GM23338 (cell line): Measurements from ENCODE around the gene SLC6A18. TPM values are rescaled to one million over a fixed set of nuclear protein-coding genes. Genes with fewer than 3 reads are reported as not detected.

ENCODE experiments used
- ATAC-seq: fragments of 200-7000 bp; cut with Tn5 transposase; 3 replicates; pipeline ENCODE4 v1.9.1; 2020
- DNase-seq: peaks from one replicate; pipeline ENCODE4 v3.0.0-alpha.2; 2015; ENCODE audit warnings: low spot score
- H2AFZ ChIP-seq: fragments of 200-600 bp; sonication (generic); 2 replicates; pipeline ENCODE4 v1.8.0; 2016; ENCODE audit warnings: antibody characterized with exemption, mild to moderate bottlenecking, moderate library complexity
- H3F3A ChIP-seq: fragments of 200-600 bp; sonication (generic); replicated peaks from 2 replicates; pipeline ENCODE4 v1.8.0; 2017; ENCODE audit warnings: antibody characterized with exemption, mixed run types, low read depth
- H3K27ac ChIP-seq: fragments of 200-600 bp; sonication (generic); 2 replicates; pipeline ENCODE4 v1.6.1; 2016; ENCODE audit warnings: low read depth
- H3K27me3 ChIP-seq: fragments of 200-600 bp; sonication (generic); 2 replicates; pipeline ENCODE4 v1.8.0; 2016; ENCODE audit warnings: mild to moderate bottlenecking, mixed run types, moderate library complexity; ENCODE audit not compliant: insufficient read depth
- H3K36me3 ChIP-seq: fragments of 200-600 bp; sonication (generic); 2 replicates; pipeline ENCODE4 v1.8.0; 2016; ENCODE audit warnings: mild to moderate bottlenecking; ENCODE audit not compliant: insufficient read depth
- H3K4me1 ChIP-seq: fragments of 200-600 bp; sonication (generic); 2 replicates; pipeline ENCODE4 v1.8.0; 2016; ENCODE audit warnings: mild to moderate bottlenecking, moderate library complexity; ENCODE audit not compliant: insufficient read depth
- H3K4me2 ChIP-seq: fragments of 200-600 bp; sonication (generic); 2 replicates; pipeline ENCODE4 v1.7.1; 2017; ENCODE audit warnings: mixed run types
- H3K4me3 ChIP-seq: fragments of 200-600 bp; sonication (generic); 2 replicates; pipeline ENCODE4 v1.6.1; 2016; ENCODE audit warnings: mixed run types
- H3K79me2 ChIP-seq: fragments of 200-600 bp; sonication (generic); replicated peaks from 2 replicates; pipeline ENCODE4 v1.8.0; 2017; ENCODE audit warnings: mild to moderate bottlenecking; ENCODE audit not compliant: insufficient read depth
- H3K9me2 ChIP-seq: fragments of 200-600 bp; sonication (generic); 2 replicates; pipeline ENCODE4 v1.8.0; 2017; ENCODE audit not compliant: insufficient read depth
- H4K20me1 ChIP-seq: fragments of 200-600 bp; sonication (generic); replicated peaks from 2 replicates; pipeline ENCODE4 v1.8.0; 2017; ENCODE audit warnings: mild to moderate bottlenecking; ENCODE audit not compliant: insufficient read depth
- H3K27ac Mint-ChIP-seq: 2 replicates; pipeline ENCODE4 v1.8.0; 2020; ENCODE audit warnings: inconsistent platforms, mild to moderate bottlenecking, moderate library complexity, mixed read lengths
- H3K27me3 Mint-ChIP-seq: 3 replicates; pipeline ENCODE4 v1.8.0; 2022; ENCODE audit warnings: low read depth, mild to moderate bottlenecking, moderate library complexity, mixed read lengths, inconsistent platforms; ENCODE audit not compliant: insufficient read depth, poor library complexity
- H3K36me3 Mint-ChIP-seq: 3 replicates; pipeline ENCODE4 v1.8.0; 2021; ENCODE audit warnings: low read depth, mild to moderate bottlenecking, inconsistent platforms, moderate library complexity, mixed read lengths
- H3K4me1 Mint-ChIP-seq: 3 replicates; pipeline ENCODE4 v1.8.0; 2020; ENCODE audit warnings: mild to moderate bottlenecking, inconsistent platforms, mixed read lengths
- H3K4me3 Mint-ChIP-seq: 3 replicates; pipeline ENCODE4 v1.8.0; 2021; ENCODE audit warnings: moderate library complexity, mild to moderate bottlenecking, inconsistent platforms, mixed read lengths
- H3K9me3 Mint-ChIP-seq: 3 replicates; pipeline ENCODE4 v1.8.0; 2020; ENCODE audit warnings: moderate library complexity, mild to moderate bottlenecking, inconsistent platforms, mixed read lengths
- CREB1 ChIP-seq: fragments of 250-450 bp; sonication (Bioruptor Pico); IDR thresholded peaks from 2 replicates; pipeline ENCODE4 v1.5.0; 2020; ENCODE audit warnings: low read depth, mild to moderate bottlenecking, moderate library complexity
- EZH2 ChIP-seq: fragments of 200-600 bp; sonication (generic); IDR thresholded peaks from one replicate; pipeline ENCODE4 v1.8.0; 2017; ENCODE audit warnings: antibody characterized with exemption, mild to moderate bottlenecking, low read depth; ENCODE audit not compliant: unreplicated experiment
- EZH2phosphoT487 ChIP-seq: fragments of 200-600 bp; sonication (generic); IDR thresholded peaks from one replicate; pipeline ENCODE4 v1.8.1; 2018; ENCODE audit warnings: antibody characterized with exemption; ENCODE audit not compliant: unreplicated experiment
- JUNB ChIP-seq: IDR thresholded peaks from one replicate; pipeline ENCODE4 v1.6.1; 2016; ENCODE audit warnings: antibody characterized with exemption; ENCODE audit not compliant: unreplicated experiment
- NANOG ChIP-seq: IDR thresholded peaks from 2 replicates; pipeline ENCODE4 v1.6.1; 2016; ENCODE audit warnings: antibody characterized with exemption, borderline replicate concordance
- POLR2AphosphoS5 ChIP-seq: IDR thresholded peaks from 2 replicates; pipeline ENCODE4 v1.6.1; 2016; ENCODE audit warnings: antibody characterized with exemption, low read depth
- STAT1 ChIP-seq: IDR thresholded peaks from one replicate; pipeline ENCODE4 v1.6.1; 2016; ENCODE audit warnings: antibody characterized with exemption; ENCODE audit not compliant: unreplicated experiment
- ZNF114 ChIP-seq: fragments of 250-450 bp; sonication (Bioruptor Pico); IDR thresholded peaks from 2 replicates; pipeline ENCODE4 v1.5.0; 2020; ENCODE audit warnings: mild to moderate bottlenecking, moderate library complexity
- ZNF331 ChIP-seq: fragments of 250-450 bp; sonication (Bioruptor Pico); IDR thresholded peaks from 2 replicates; pipeline ENCODE4 v1.5.0; 2020; ENCODE audit warnings: low read depth, mild to moderate bottlenecking, moderate library complexity
- polyA plus RNA-seq: library from polyadenylated mRNA; unstranded; fragments of >200 nt; fragmentation: Nextera tagmentation; extraction: Ambion mirVana; gene quantifications from 2 replicates; pipeline ENCODE4 v1.2.1, GENCODE V29; 2016
- total RNA-seq: library from RNA; depleted of rRNA; stranded (reverse); fragments of >200 nt; shearing (Covaris generic); gene quantifications from 2 replicates; pipeline ENCODE4 v1.2.3, GENCODE V29; 2014
- TF ChIP-seq, protein P1 (sequence below), 2 experiments: fragments of 200-600 bp in 1 of 2; sonication (generic) in 1 of 2; conservative IDR thresholded peaks; 2 replicates each; pipeline versions ENCODE4 v1.5.1 to v1.6.1; 2016 to 2017; ENCODE audit warnings: antibody characterized with exemption in 2 of 2, low read depth in 2 of 2, mild to moderate bottlenecking in 2 of 2, moderate library complexity in 1 of 2
- TF ChIP-seq, protein P2 (sequence below): fragments of 250-450 bp; sonication (Bioruptor Pico); IDR thresholded peaks from 2 replicates; pipeline ENCODE4 v1.5.0; 2020; ENCODE audit warnings: mild to moderate bottlenecking, moderate library complexity
- TF ChIP-seq, protein P3 (sequence below): IDR thresholded peaks from 2 replicates; pipeline ENCODE4 v1.6.1; 2016; ENCODE audit warnings: antibody characterized with exemption
- TF ChIP-seq, protein P4 (sequence below): IDR thresholded peaks from one replicate; pipeline ENCODE4 v1.6.1; 2018; ENCODE audit warnings: antibody characterized with exemption; ENCODE audit not compliant: unreplicated experiment

SLC6A18 gene
- total and polyA plus RNA-seq, 2 experiments from 2014 or later, result not detected

DNA sequence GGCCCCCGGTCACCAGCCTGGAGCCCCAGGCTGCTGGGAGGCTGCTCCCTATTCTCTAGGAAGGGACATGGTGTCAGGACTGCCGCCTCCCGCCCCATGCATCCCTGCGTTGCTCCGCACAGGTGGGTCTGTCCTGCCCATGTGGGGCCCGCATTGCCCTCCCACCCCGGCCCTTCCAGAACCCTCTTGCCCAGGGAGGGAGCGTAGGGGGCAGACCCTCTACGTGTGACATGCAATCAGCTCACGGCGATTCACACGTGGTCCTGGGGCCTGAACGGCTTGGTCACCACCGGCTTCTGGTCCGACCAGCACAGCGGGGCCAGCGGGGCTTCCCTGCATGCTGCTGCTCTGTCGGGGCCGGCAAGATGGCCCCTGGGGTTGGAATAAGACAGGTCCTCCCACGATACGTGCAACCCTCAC, 14.3 kb upstream of the SLC6A18 start:
- H3K9me3 Mint-ChIP-seq, result peaks cover under 1% of the 10 kb centered on the region; the same call in 1 of the 3 replicates
- no peaks in the 10 kb centered on the region for H3F3A ChIP-seq
- no peak overlapping the region for H3K4me3 Mint-ChIP-seq

More for the DNA sequence above, 14.3 kb upstream of the SLC6A18 start:
- H3K27ac ChIP-seq, result no peak overlapping the region
- H3K4me2 ChIP-seq, result no peak overlapping the region
- H3K36me3 ChIP-seq, result no peaks in the 10 kb centered on the region
- no peaks in the 10 kb centered on the region; the same call in 2 of the 3 replicates for H3K36me3 Mint-ChIP-seq
- H3K79me2 ChIP-seq, result no peaks in the 10 kb centered on the region
- no peaks in the 10 kb centered on the region for H3K9me2 ChIP-seq
- DNase-seq, result no peak
- TF ChIP-seq STAT1 (no peak), ZNF114 (no peak), CREB1 (CRISPR knock-in tag) (no peak), ZNF331 (CRISPR knock-in tag) (no peak), EZH2 (no peak), EZH2phosphoT487 (no peak), JUNB (no peak), NANOG (no peak), POLR2AphosphoS5 (no peak)
- TF ChIP-seq, protein P1, sequence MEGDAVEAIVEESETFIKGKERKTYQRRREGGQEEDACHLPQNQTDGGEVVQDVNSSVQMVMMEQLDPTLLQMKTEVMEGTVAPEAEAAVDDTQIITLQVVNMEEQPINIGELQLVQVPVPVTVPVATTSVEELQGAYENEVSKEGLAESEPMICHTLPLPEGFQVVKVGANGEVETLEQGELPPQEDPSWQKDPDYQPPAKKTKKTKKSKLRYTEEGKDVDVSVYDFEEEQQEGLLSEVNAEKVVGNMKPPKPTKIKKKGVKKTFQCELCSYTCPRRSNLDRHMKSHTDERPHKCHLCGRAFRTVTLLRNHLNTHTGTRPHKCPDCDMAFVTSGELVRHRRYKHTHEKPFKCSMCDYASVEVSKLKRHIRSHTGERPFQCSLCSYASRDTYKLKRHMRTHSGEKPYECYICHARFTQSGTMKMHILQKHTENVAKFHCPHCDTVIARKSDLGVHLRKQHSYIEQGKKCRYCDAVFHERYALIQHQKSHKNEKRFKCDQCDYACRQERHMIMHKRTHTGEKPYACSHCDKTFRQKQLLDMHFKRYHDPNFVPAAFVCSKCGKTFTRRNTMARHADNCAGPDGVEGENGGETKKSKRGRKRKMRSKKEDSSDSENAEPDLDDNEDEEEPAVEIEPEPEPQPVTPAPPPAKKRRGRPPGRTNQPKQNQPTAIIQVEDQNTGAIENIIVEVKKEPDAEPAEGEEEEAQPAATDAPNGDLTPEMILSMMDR (conservative IDR thresholded peaks at IDR 0.05; ENCODE audit: low read depth in 2 of 2), result no peak
- TF ChIP-seq, protein P2, sequence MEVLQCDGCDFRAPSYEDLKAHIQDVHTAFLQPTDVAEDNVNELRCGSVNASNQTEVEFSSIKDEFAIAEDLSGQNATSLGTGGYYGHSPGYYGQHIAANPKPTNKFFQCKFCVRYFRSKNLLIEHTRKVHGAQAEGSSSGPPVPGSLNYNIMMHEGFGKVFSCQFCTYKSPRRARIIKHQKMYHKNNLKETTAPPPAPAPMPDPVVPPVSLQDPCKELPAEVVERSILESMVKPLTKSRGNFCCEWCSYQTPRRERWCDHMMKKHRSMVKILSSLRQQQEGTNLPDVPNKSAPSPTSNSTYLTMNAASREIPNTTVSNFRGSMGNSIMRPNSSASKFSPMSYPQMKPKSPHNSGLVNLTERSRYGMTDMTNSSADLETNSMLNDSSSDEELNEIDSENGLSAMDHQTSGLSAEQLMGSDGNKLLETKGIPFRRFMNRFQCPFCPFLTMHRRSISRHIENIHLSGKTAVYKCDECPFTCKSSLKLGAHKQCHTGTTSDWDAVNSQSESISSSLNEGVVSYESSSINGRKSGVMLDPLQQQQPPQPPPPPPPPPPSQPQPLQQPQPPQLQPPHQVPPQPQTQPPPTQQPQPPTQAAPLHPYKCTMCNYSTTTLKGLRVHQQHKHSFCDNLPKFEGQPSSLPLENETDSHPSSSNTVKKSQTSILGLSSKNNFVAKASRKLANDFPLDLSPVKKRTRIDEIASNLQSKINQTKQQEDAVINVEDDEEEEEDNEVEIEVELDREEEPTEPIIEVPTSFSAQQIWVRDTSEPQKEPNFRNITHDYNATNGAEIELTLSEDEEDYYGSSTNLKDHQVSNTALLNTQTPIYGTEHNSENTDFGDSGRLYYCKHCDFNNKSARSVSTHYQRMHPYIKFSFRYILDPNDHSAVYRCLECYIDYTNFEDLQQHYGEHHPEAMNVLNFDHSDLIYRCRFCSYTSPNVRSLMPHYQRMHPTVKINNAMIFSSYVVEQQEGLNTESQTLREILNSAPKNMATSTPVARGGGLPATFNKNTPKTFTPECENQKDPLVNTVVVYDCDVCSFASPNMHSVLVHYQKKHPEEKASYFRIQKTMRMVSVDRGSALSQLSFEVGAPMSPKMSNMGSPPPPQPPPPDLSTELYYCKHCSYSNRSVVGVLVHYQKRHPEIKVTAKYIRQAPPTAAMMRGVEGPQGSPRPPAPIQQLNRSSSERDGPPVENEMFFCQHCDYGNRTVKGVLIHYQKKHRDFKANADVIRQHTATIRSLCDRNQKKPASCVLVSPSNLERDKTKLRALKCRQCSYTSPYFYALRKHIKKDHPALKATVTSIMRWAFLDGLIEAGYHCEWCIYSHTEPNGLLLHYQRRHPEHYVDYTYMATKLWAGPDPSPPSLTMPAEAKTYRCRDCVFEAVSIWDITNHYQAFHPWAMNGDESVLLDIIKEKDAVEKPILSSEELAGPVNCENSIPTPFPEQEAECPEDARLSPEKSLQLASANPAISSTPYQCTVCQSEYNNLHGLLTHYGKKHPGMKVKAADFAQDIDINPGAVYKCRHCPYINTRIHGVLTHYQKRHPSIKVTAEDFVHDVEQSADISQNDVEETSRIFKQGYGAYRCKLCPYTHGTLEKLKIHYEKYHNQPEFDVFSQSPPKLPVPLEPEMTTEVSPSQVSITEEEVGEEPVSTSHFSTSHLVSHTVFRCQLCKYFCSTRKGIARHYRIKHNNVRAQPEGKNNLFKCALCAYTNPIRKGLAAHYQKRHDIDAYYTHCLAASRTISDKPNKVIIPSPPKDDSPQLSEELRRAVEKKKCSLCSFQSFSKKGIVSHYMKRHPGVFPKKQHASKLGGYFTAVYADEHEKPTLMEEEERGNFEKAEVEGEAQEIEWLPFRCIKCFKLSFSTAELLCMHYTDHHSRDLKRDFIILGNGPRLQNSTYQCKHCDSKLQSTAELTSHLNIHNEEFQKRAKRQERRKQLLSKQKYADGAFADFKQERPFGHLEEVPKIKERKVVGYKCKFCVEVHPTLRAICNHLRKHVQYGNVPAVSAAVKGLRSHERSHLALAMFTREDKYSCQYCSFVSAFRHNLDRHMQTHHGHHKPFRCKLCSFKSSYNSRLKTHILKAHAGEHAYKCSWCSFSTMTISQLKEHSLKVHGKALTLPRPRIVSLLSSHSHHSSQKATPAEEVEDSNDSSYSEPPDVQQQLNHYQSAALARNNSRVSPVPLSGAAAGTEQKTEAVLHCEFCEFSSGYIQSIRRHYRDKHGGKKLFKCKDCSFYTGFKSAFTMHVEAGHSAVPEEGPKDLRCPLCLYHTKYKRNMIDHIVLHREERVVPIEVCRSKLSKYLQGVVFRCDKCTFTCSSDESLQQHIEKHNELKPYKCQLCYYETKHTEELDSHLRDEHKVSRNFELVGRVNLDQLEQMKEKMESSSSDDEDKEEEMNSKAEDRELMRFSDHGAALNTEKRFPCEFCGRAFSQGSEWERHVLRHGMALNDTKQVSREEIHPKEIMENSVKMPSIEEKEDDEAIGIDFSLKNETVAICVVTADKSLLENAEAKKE (CRISPR knock-in tag), result no peak
- TF ChIP-seq, protein P3, sequence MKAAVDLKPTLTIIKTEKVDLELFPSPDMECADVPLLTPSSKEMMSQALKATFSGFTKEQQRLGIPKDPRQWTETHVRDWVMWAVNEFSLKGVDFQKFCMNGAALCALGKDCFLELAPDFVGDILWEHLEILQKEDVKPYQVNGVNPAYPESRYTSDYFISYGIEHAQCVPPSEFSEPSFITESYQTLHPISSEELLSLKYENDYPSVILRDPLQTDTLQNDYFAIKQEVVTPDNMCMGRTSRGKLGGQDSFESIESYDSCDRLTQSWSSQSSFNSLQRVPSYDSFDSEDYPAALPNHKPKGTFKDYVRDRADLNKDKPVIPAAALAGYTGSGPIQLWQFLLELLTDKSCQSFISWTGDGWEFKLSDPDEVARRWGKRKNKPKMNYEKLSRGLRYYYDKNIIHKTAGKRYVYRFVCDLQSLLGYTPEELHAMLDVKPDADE, result no peak
- TF ChIP-seq, protein P4, sequence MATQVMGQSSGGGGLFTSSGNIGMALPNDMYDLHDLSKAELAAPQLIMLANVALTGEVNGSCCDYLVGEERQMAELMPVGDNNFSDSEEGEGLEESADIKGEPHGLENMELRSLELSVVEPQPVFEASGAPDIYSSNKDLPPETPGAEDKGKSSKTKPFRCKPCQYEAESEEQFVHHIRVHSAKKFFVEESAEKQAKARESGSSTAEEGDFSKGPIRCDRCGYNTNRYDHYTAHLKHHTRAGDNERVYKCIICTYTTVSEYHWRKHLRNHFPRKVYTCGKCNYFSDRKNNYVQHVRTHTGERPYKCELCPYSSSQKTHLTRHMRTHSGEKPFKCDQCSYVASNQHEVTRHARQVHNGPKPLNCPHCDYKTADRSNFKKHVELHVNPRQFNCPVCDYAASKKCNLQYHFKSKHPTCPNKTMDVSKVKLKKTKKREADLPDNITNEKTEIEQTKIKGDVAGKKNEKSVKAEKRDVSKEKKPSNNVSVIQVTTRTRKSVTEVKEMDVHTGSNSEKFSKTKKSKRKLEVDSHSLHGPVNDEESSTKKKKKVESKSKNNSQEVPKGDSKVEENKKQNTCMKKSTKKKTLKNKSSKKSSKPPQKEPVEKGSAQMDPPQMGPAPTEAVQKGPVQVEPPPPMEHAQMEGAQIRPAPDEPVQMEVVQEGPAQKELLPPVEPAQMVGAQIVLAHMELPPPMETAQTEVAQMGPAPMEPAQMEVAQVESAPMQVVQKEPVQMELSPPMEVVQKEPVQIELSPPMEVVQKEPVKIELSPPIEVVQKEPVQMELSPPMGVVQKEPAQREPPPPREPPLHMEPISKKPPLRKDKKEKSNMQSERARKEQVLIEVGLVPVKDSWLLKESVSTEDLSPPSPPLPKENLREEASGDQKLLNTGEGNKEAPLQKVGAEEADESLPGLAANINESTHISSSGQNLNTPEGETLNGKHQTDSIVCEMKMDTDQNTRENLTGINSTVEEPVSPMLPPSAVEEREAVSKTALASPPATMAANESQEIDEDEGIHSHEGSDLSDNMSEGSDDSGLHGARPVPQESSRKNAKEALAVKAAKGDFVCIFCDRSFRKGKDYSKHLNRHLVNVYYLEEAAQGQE, result no peak
- no peak for ATAC-seq
- H4K20me1 ChIP-seq, result no peaks in the 10 kb centered on the region; the same call in 1 of the 2 replicates
- peaks cover 3% of the 10 kb centered on the region; the same call in 2 of the 3 replicates for H3K4me1 Mint-ChIP-seq
- H3K4me1 ChIP-seq, result no peaks in the 10 kb centered on the region
- peaks cover 4% of the 10 kb centered on the region for H3K27me3 Mint-ChIP-seq
- no peak overlapping the region for H3K4me3 ChIP-seq
- no peak overlapping the region for H3K27ac Mint-ChIP-seq
- no peaks in the 10 kb centered on the region for H3K27me3 ChIP-seq
- no peak overlapping the region for H2AFZ ChIP-seq
